ENCODE results near the gene SNAP29.
"Not testable (repeated sequence)": the region's sequence is repeated elsewhere in the genome, so short reads cannot be mapped to it uniquely, and the experiment has no call there.

The SNAP29 gene

DNA sequence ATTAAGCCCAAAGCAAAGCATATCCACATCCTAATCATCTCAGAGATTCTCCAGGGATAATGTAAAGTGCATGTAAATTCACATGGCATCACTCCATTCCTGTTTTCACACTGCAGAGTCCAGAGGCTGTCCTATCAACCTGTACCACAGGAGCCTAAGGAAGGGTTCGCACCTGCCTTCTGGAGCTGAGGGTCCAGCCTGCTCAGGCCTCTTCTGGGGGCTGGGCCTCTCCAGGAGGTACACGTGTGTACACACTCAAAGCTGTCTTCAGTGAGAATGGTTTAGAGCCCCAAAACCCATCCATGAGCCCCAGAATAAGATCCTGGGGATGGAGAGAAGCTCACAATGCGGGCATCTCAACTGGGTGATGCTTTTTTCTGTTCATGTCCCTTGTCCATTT is 24.1 kb upstream of the SNAP29 start:
- no peak for DNase-seq (ENCODE audit: low read depth)

DNA sequence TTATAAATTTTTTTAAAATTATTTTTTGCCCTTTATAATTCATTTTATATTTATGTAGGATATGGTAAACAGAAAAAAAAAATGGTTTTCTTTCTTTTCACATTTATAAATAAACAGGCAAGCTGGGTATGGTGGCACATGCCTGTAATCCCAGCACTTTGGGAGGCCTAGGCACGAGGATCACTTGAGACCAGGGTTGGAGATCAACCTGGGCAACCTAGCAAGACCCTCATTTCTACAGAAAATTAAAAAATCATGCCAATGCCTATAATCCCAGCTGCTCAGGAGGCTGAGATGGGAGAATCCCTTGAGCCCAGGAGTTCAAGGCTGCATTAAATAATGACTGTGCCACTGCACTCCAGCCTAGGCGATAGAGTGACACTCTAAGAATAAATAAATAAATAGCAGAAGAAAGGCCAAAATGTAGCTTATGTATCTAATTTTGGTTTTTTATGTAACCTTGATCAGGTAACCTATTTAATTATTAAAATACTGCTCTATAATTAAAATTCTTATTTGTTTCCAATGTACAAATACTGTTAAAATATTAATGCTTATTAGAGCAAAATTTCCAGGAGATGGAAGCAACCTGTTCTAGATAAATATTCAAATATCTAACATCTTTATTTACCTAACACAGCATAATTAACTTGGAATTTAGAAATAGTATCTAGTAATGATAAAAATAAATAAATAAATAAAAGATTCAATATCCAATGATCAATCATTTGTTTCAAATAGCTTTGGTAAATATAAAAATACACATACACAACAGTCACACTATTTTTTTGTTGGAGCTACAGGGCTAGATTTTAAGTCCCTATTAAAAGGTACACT is 21.6 kb upstream of the SNAP29 start:
- DNase-seq (ENCODE audit: low read depth) = no peak

DNA sequence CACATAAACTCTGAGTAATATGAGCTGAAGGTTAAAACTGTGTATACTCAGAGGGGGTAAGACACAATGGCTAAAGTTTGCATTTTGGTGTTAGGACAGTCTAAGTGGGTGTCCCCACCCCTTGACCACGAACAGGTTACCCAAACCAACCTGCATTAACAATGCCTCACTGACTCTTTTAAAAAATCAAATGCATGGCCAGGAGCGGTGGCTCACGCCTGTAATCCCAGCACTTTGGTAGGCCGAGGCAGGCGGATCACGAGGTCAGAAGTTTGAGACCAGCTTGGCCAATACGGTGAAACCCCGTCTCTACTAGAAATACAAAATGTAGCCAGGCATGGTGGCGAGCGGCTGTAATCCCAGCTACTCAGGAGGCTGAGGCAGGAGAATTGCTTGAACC is 19.5 kb upstream of the SNAP29 start:
- DNase-seq (ENCODE audit: low read depth) = not testable (repeated sequence)

DNA sequence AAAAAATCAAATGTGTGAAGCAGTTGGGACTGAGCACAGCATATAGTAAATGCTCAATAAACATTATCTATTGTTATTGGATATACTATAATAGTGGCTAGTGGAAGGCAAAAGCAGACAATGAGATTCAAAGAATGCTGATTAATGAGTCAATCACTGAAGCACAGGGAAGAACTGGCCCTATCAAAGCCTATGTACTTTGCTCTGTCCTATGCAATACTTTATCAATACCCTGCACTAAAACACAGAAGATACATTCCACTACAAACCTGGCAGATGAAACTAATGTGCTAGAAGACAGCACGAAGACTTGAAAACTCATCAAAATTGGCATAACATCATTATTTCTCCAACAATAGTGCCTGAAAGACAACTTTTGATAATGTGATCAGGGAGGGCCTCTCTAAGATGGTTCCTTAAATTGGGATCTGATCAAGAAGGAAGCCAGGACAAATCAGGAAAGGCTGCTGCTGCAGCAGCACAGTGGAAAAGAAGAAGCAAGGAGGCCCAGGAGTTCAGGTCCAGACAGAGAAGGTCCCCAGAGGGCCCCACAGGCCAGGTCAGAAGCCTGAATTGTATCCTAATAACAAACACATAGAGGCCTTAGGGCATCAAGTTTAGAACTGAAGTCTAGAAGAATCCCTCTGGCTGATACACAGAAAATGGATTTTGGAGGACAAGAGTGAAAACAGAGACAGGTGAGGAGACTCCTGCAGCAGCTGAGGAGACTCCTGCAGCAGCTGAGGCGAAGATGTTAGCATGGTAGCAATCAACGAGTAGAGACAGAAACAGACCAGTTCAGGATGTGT is 18.8 kb upstream of the SNAP29 start:
- no peak for DNase-seq (ENCODE audit: low read depth)

DNA sequence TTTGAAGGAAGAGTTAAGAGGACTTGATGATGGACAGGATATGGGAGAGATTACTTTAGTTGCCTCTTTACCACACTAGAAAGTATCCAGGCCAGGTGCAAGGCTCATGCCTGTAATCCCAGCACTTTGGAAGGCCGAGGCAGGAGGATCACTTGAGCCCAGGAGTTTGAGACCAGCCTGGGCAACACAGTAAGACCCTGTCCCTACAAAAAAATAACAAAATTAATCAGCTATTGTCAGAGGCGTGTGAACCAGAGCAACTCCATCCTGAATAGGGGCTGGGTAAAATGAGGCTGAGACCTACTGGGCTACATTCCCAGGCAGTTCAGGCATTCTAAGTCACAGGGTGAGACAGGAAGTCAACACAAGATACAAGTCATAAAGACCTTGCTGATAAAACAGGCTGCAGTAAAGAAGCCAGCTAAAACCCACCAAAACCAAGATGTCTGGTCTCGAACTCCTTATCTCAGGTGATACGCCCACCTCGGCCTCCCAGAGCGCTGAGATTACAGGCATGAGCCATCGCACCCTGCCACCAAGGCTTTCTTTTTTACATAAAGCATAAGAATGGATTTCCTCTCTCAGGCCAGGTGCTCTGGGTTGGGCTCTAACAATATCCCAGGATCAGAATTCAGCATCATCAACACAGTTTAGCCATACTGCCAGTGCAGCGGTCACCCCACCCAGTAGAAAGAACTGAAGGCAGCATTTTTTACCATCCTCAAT is 18.0 kb upstream of the SNAP29 start:
- no peak for DNase-seq (ENCODE audit: low read depth)

DNA sequence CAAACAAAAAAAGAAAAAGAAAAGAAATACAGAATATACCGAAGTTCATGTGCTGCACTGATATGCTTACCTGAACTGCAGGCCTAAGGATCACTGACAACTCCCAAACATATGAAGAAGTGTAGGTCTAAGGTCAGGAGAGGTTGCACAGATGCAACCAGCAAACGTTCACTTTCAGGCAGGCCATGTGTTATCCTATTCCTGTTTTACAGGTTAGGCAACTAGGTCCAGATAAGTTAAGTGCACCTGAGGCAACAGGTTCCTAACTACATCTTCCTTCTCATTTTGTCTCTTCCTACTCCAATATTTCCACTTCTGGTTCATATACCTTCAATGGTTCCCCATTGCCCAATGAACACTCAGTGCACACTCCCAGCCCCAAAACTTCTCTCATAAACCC is 15.3 kb upstream of the SNAP29 start:
- no peak for DNase-seq (ENCODE audit: low read depth)

DNA sequence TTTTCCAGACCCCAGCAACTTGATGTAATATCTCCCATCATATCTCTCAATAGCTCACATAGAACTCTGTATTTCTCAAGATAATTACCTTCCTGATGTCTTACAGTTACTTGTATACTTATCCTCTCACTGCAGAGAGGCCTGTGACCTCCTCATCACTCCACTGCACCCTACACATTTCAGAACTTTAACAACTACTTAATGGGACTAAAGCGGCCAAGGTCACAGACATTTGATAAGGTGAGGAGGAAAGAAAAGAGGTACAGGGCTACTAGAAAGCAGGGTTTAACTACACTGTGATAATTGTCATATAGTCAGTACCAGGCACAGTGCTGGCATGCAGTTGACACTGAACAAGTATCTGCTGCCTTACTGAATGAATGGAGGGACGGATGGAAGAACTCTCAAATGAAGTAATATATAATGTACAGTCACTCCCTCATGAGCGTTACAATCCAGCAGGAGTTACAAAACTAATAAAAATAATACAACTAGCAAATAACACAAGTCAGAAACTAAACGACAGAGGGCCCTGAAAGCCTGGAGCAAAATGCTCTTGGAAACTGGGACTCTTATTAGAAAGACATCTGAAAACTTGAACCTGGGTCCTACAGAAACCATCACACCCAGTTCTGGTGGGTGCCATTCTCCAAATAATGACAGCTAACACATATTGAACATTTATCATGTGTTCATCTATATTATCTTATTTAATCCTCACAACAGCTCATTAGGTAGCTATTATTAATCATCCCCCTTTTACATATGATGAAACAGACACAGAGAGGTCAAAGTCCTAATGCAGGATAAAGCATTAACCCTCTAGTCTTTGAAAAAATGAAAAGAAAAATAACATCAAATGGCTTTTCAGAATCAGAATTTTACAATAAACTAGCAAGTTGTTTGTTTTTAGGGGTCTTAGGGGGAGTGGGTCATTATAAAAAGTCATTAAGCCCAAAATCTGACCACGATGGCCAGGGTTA is 14.5 kb upstream of the SNAP29 start:
- DNase-seq (ENCODE audit: low read depth) = no peak

DNA sequence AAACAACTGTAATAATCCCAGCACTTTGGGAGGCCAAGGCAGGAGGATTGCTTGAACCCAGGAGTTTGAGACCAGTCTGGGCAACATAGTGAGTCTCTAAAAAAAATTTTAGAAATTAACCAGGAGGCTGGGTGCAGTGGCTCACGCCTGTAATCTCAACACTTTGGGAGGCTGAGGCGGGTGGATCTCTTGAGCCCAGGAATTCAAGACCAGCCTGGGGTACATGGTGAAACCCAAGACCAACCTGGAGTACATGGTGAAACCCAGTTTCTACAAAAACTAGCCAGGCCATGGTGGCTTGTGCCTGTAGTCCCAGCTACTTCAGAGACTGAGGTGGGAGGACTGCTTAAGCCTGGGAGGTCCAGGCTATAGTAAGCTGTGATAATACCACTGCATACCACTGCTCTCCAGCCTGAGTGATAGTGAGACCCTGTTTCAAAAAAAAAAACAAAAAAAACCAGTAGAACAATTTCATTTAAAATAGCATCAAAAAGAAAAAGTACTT is 11.4 kb upstream of the SNAP29 start:
- DNase-seq (ENCODE audit: low read depth) = no peak

DNA sequence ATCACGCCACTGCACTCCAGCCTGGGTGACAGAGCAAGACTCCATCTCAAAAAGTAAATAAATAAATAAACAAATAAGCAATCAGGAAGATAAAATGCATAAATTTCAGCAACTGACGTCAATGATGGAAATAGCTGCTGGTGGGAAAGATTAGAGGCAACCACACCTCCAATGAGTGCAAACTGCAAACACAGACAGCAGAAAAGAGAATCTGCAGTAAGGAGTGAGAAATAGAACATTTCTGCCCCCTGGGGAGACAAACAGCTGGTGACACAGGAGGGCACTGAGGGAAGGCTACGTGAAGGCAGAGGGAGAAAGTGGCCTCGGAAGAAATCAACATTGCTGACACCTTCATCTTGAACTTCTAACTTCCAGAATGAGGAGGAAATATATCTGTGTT is 6.7 kb upstream of the SNAP29 start:
- no peak for DNase-seq (ENCODE audit: low read depth)

DNA sequence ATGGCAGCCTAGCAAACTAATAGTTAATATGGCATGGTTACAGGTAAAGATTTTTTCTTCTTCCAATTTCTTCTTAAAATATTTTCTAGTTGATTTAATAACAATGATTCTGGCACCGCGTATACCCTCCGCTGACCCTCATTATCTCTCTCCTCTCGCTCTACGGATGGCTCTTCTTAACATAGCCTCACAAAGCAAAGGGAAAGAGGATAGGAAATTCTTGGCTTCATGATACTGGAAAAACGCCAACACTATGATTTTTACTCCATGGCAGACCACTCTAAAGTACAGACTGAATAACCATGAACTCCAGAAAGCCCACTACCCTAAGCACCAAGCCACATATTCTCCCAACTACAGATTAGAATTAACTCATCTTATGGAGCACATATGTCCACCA is 6.3 kb upstream of the SNAP29 start:
- no peak for DNase-seq (ENCODE audit: low read depth)

DNA sequence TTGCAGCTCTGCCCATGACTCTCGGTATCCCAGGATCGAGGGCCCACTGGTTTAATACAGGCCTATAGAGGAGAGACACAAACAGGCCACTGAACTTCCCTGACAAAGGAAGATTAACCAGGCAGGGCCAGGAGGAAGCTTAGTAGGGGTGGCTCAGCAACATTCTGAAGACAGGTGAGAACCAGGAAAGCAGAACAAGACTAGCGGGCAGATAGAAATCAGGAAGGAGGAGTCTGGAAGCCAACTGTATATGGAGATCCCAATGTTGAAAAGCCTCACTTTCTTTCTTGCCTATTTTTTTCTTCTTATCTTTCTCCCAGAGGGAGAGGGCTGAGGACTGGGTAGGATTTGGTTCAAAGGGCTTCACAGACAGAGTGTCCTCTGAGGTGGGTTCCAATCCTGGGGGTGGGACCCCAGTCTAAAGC is 5.6 kb upstream of the SNAP29 start:
- DNase-seq (ENCODE audit: low read depth) = no peak

DNA sequence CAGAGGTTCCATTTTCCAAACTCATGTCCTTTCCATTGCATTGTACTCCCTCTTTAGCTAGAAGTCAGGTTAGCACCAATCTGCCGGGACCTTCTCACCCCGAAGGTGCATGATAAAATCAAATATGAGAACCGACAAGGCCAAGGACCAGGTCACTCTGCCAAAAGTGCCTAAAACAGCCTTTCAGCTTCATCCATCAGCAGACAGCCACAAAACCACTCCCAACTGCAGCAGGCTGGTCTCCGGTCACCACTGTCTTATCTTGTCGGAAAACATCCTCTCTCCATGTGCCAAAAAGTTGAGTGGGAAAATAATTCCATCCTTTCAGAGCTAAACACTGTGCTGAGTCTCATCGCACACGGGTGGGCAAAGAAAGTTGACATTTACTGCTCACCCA is 1.6 kb upstream of the SNAP29 start:
- DNase-seq (ENCODE audit: low read depth) = no peak

DNA sequence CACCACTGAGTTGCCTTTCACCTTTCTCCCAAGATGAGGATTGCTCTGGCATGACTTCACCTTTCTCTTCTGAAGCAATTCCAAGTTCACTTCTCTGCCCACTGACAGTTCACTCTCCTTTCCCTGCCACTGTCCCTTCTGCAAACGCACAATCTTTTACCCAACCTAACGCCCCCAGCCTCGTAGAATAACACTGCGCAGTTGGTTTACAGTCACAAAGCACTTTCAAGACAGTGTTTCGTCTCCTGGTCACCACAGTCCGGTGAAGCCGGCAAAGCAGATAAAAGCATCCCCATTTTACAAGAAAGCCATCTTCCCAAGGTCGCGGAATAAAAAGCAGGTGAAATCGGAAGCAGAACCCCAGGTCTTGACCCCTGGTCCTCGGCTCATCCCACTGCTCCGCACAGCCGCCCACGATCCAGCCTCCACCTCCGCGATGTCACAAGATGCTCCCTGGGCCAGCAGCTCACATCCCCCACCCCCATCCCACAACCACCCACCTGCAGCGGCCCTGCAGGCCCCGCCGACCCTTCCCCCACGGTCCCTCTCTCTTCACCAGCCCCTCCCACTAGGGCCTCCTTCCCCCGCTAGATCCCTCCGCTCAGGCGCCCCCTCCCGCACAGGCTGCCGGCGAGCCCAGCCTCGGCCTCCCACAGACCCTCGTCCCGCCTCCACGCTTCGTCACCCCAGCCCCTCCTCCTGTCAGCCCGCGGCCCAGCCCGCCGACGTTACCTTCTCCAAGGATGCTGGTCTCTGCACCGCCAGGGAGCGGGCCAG is 781 bp upstream of the SNAP29 start:
- DNase-seq (ENCODE audit: low read depth) = peak; percentile 89

DNA sequence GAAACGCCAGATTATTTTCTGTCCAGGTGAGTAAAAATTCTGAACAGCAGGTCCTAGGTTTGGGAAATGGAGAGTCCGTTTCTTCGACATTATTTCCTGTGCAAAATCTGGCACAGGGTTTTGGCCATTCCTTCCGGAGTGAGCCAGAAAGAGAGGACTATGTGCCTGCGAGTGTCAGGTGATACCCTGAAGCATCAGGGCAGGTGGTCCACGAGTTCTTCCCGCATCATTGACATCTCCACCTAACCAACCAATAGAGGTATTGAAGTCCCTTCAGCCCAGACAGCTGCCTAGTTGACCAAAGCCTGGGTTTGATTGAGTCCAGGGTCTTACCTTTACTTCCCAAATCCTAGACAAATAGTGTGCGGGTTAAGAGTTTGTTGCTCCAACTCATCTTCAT is 808 bp downstream of the SNAP29 start:
- no peak for DNase-seq (ENCODE audit: low read depth)

DNA sequence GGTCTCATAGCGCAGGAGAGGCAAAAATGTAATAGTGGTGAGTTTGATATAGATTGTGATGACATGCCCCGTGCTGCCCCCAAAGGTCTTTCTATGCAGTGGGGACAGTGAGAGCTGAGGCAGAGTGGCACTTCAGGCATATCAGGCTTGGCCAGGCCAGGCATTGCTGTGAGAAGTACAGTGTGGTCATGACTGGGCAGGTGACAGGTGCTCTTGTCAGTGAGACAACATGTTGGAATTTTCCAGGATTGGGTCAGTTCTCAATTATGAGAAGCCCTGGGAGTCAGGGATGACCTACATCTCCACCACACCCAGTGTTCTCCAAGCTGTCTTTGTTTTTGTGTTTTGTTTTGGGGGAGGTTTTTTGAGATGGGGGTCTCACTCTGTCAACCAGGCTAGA is 3.7 kb downstream of the SNAP29 start:
- DNase-seq (ENCODE audit: low read depth) = no peak

DNA sequence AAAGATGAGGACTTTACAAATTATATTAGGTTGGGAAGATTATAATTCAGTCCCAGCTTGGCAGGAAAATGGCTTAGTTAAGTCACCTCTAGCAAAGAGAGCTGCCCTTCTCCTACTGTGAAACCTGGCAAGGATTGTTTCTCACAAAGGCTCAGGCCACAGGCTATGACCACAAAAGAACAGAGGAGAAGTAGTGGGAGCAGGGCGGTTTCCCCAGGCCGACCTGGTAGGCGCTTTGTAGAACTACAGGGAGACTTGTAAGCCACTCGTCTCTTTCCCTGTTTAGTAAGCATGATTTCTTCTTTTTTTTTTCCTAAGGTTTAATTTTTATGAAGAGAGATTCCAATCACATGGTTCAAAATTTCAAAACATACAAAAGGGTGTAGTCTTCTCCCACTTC is 4.6 kb downstream of the SNAP29 start:
- no peak for DNase-seq (ENCODE audit: low read depth)

DNA sequence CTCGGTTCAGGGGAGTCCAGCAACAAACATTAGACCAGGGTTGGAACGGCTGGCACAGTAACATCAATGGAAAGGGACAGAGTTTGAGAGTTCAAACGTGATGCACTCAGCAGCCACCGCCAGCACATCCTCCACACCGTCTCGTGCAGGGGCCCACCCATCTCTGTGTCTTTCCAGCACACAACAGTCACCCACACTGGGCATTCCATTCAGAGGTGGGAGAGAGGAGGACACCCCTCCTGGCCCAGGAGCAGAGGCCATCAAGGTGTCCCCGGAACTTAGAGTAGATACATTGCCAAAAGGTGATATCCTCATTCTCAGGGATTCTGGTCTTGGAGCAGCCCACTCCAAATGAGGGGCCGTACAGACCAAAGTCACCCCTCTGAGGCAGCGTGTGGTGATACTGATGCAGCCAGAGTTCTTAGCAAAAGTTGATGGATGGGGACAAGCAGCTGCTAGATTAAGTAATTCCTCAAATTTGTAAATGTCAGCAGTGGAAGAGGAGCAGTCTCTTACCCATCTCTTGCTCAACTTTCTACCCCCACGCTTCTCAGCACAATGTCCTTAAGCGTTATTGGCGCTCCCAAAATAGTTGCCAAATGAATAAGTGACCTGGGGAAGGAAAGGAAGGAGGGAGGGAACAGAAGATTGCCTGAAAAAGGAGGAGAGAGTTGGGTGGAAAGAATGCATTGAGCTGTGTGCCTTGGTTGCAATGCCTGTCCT is 5.5 kb downstream of the SNAP29 start:
- DNase-seq (ENCODE audit: low read depth) = no peak

DNA sequence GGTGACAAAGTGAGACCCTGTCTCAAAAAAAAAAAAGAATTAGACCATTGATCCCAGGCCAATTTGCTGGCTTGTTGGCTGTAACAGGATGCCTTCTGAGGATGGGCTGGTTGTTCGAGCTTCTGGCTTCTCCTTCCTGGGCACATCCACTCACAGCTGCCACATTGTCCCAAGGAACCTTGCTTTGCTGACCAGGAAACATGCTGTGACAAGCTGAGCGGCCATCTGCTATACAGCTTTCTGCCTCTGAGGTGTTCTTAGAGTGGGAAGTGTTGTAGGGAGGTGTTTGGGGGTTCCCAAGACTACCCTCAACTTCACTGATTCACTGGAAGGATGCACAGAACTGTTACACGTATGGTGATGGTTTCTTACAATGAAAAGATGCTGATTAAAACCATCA is 6.5 kb downstream of the SNAP29 start:
- DNase-seq (ENCODE audit: low read depth) = no peak

DNA sequence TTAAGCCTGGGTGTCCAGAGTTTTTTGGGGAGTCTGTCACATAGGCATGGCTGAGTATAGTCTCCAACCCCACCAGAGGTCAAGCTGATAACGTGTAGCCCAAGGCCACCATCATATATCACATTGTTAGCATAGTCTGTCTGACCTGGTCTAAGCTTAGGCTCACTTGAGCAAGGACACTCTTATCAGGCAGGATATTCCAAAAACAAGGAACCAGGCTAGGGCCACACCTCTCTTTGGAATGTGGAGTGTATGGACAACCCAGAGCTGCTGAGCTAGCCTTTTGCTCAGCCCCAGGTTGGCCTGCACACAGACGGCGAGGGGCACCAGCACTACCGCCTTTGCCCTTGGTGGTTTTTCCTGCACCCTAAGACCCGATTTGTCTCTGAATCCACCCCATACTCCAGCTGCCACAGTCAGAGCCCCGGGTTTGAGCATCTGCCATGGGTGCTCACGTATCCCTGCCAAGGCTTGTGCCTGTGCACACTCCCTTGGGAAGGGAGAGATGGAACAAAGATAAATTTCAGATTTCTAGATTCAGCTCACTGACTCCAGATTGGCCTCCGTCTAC is 7.2 kb downstream of the SNAP29 start:
- DNase-seq (ENCODE audit: low read depth) = no peak

DNA sequence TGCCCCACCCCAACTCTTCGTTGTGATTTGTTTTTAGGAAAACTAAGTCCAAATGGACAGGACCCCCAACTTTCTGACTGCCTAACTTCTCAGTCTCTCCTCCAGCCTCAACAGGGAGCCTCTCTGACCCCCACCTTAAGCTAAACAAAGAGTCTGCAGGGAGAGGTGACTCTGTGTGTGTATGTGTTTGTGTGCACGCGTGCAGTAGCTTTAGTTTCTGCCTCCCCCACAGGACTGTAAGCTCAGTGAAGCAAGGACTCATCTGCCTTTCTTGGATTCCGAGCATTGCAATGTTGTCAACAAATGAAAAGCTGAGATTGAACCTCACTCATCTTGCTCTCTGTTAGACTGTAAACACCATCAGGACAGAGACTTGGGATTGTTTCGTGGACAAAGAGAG is 7.9 kb downstream of the SNAP29 start:
- no peak for DNase-seq (ENCODE audit: low read depth)

Measured in ELR (cell line).